HepG2 (cell line): ENCODE measurements around the gene PLEKHO1. TPM values are rescaled to one million over a fixed set of nuclear protein-coding genes. Genes with fewer than 3 reads are reported as not detected.

Experiments
- ATAC-seq: fragments of 200-7000 bp; cut with Tn5 transposase; 3 replicates; pipeline ENCODE4 v1.9.1; 2020; ENCODE audit warnings: mild to moderate bottlenecking, moderate library complexity
- BruUV-seq: library from RNA; stranded (reverse); fragments of 400-500 nt; replicated peaks from 2 replicates; lab custom pipeline; 2021; lab: Mats Ljungman, UMichigan
- CTCF ChIA-PET: fragments of 300-600 bp; formaldehyde crosslinking; extraction: SDS; loops from one replicate; lab custom pipeline; 2021; ENCODE audit warnings: low total read pairs, inconsistent platforms, low intra/inter-chr PET ratio; lab: Yijun Ruan, JAX
- POLR2A ChIA-PET: fragments of 350-600 bp; sonication (Branson Sonifier 250); formaldehyde crosslinking; loops from one replicate; lab custom pipeline; 2020; ENCODE audit warnings: antibody characterized with exemption, inconsistent platforms; lab: Yijun Ruan, JAX
- DNase-seq: peaks from one replicate; pipeline ENCODE4 v3.0.0-alpha.2; 2015; ENCODE audit warnings: low spot score
- FAIRE-seq: peaks from 3 replicates; lab custom pipeline; 2011; peaks lifted over from hg19 to GRCh38; lab: Jason Lieb, UNC
- H2AFZ ChIP-seq: one replicate; pipeline ENCODE4 v1.6.1; 2011; ENCODE audit warnings: low read length, inconsistent platforms
- H3K27ac ChIP-seq: fragments of 300-600 bp; 3 replicates; pipeline ENCODE4 v1.8.0; 2011; ENCODE audit warnings: mixed run types, mild to moderate bottlenecking, mixed read lengths, low read length, inconsistent platforms; ENCODE audit not compliant: insufficient read depth; ENCODE audit errors: extremely low read length
- H3K27me3 ChIP-seq, 2 experiments: fragments of 200-600 bp in 1 of 2; 2 replicates in 1 of 2; 3 replicates in 1 of 2; pipeline versions ENCODE4 v1.6.0 to v1.8.0; 2011; ENCODE audit warnings: low read length in 2 of 2, mild to moderate bottlenecking in 2 of 2, moderate library complexity in 2 of 2, inconsistent platforms in 1 of 2; ENCODE audit not compliant: insufficient read depth in 2 of 2, control insufficient read depth in 1 of 2
- H3K36me3 ChIP-seq, 2 experiments: fragments of 200-600 bp in 1 of 2; replicated peaks in 1 of 2; 2 replicates in 1 of 2; 3 replicates in 1 of 2; pipeline versions ENCODE4 v1.5.1 to v1.8.0; 2011; ENCODE audit warnings: low read length in 2 of 2, inconsistent platforms in 1 of 2; ENCODE audit not compliant: insufficient read depth in 2 of 2, control insufficient read depth in 1 of 2
- H3K4me1 ChIP-seq: 2 replicates; pipeline ENCODE4 v1.5.1; 2012; ENCODE audit warnings: low read length, inconsistent platforms; ENCODE audit not compliant: insufficient read depth
- H3K4me2 ChIP-seq: 2 replicates; pipeline ENCODE4 v1.6.0; 2011; ENCODE audit warnings: low read depth, low read length, inconsistent platforms
- H3K4me3 ChIP-seq, 3 experiments: fragments of 200-600 bp in 1 of 3; sonication (generic), shearing (Covaris generic) in 1 of 3; replicated peaks in 1 of 3; 2 replicates each; pipeline ENCODE4 v1.5.1; 2011 to 2016; ENCODE audit warnings: low read length in 3 of 3, inconsistent platforms in 2 of 3, low read depth in 2 of 3, mild to moderate bottlenecking in 2 of 3, control low read depth in 1 of 3, mixed read lengths in 1 of 3; ENCODE audit not compliant: insufficient read depth in 1 of 3
- H3K79me2 ChIP-seq: one replicate; pipeline ENCODE4 v1.6.1; 2011; ENCODE audit warnings: low read length, inconsistent platforms; ENCODE audit not compliant: insufficient read depth
- H3K9ac ChIP-seq: 2 replicates; pipeline ENCODE4 v1.6.0; 2011; ENCODE audit warnings: mild to moderate bottlenecking, low read depth, low read length, inconsistent platforms; ENCODE audit not compliant: insufficient read depth
- H3K9me3 ChIP-seq: 2 replicates; pipeline ENCODE4 v1.5.1; 2012; ENCODE audit warnings: mild to moderate bottlenecking, low read length
- H4K20me1 ChIP-seq: 2 replicates; pipeline ENCODE4 v1.6.0; 2011; ENCODE audit warnings: inconsistent platforms, mild to moderate bottlenecking, low read length, moderate library complexity; ENCODE audit not compliant: insufficient read depth
- ATAD3A ChIP-seq: sonication (generic); formaldehyde crosslinking; IDR thresholded peaks from 2 replicates; pipeline ENCODE4 v1.4.0; 2020; ENCODE audit warnings: missing genetic modification reagents
- CTCF ChIP-seq: sonication (generic); formaldehyde crosslinking; IDR thresholded peaks from 2 replicates; pipeline ENCODE4 v1.5.0; 2020; ENCODE audit warnings: mild to moderate bottlenecking, missing genetic modification reagents, moderate library complexity
- PLRG1 ChIP-seq: fragments of 450-650 bp; conservative IDR thresholded peaks from 2 replicates; pipeline ENCODE4 v1.6.1; 2016
- RAD21 ChIP-seq: fragments of 450-650 bp; formaldehyde crosslinking; IDR thresholded peaks from 2 replicates; pipeline ENCODE4 v1.5.0; 2020; ENCODE audit warnings: mild to moderate bottlenecking
- REL ChIP-seq: sonication (generic); formaldehyde crosslinking; conservative IDR thresholded peaks from 2 replicates; pipeline ENCODE4 v1.8.0; 2022; ENCODE audit warnings: mild to moderate bottlenecking, missing genetic modification reagents, moderate library complexity
- RXRB ChIP-seq: IDR thresholded peaks from 2 replicates; pipeline ENCODE4 v1.6.1; 2016; ENCODE audit warnings: borderline replicate concordance, missing genetic modification reagents, missing compliant biosample characterization
- SAP130 ChIP-seq: IDR thresholded peaks from 2 replicates; pipeline ENCODE4 v1.6.1; 2016; ENCODE audit warnings: low read depth
- SMC3 ChIP-seq: IDR thresholded peaks from 2 replicates; pipeline ENCODE4 v1.6.1; 2011; ENCODE audit warnings: low read length, improper control_type of control experiment
- STAG1 ChIP-seq: sonication (generic); formaldehyde crosslinking; IDR thresholded peaks from 2 replicates; pipeline ENCODE4 v1.4.0; 2020; ENCODE audit warnings: missing genetic modification reagents
- TEAD3 ChIP-seq: optimal IDR thresholded peaks from 2 replicates; pipeline ENCODE3; 2016; ENCODE audit warnings: borderline replicate concordance
- ZNF552 ChIP-seq: sonication (generic); formaldehyde crosslinking; IDR thresholded peaks from 2 replicates; pipeline ENCODE4 v1.9.0; 2022; ENCODE audit warnings: missing genetic modification reagents, mild to moderate bottlenecking, borderline replicate concordance
- ZNF766 ChIP-seq: sonication (generic); formaldehyde crosslinking; IDR thresholded peaks from 2 replicates; pipeline ENCODE4 v1.5.0; 2020; ENCODE audit warnings: missing genetic modification reagents, borderline replicate concordance
- WGBS: methylation state at CpG from one replicate; pipeline ENCODE4 v1.1.6; 2017; ENCODE audit warnings: low lambda C conversion rate; 5-methylcytosine and 5-hydroxymethylcytosine counted together
- in situ Hi-C: cut with HindIII; loops from 2 replicates; pipeline ENCODE4 v1.10.0; 2017; ENCODE audit warnings: low pct_unique_long_range_greater_than_20kb; ENCODE audit not compliant: extremely low pct_ligation_motif_present
- intact Hi-C: fragments of 100-400 bp; cut with micrococcal nuclease; formaldehyde crosslinking; loops from one replicate; pipeline ENCODE4 v1.10.0; 2022; ENCODE audit not compliant: unreplicated experiment
- polyA plus RNA-seq, 8 experiments: library from polyadenylated mRNA; depleted of rRNA in 3 of 8; stranded (reverse) in 7 of 8; unstranded in 1 of 8; fragments of >200 nt; fragmentation: Illumina TruSeq in 4 of 8; extraction: Trizol in 4 of 8; gene quantifications; 2 replicates each; pipeline versions ENCODE4 v1.2.1 to v1.2.3, GENCODE V29; 2011 to 2016; ENCODE audit warnings: low read depth in 4 of 8, missing spikeins in 1 of 8, mixed read lengths in 1 of 8; ENCODE audit not compliant: insufficient read depth in 1 of 8
- total RNA-seq, 5 experiments: library from RNA; depleted of rRNA; stranded (reverse); fragments of >200 nt; fragmentation: Illumina TruSeq; extraction: Trizol; gene quantifications; 2 replicates each; pipeline ENCODE4 v1.2.3, GENCODE V29; 2016; ENCODE audit warnings: low read depth in 1 of 5
- TF ChIP-seq, protein P1 (sequence below): IDR thresholded peaks from 2 replicates; pipeline ENCODE4 v1.6.1; 2016; ENCODE audit warnings: missing compliant biosample characterization, missing genetic modification reagents, borderline replicate concordance

The PLEKHO1 gene
- total and polyA plus RNA-seq, 2 of the 13 experiments (the other 11 are each of a cell fraction or from before 2014, with no cell fraction given), result 9.8 to 10.1 TPM

GRCh38 chr1:150164779-150165178, 15.1 kb downstream of the PLEKHO1 start:
- no TSS peak for BruUV-seq
- in situ Hi-C loops, result loop anchor here (5.0 kb wide), 1 partner anchor 92 kb away; no protein-coding TSS in a partner anchor
- Histone ChIP-seq H3K9ac (no peak overlapping the region), H3K9me3 (no peaks in the 10 kb centered on the region), H4K20me1 (no peaks in the 10 kb centered on the region), H3K36me3 (no peaks in the 10 kb centered on the region), H3K27me3 (peaks cover 1 to 13% of the 10 kb centered on the region in 2 experiments; a peak in 2 of 5 replicates), H3K4me1 (peaks cover 43% of the 10 kb centered on the region), H3K4me2 (no peak overlapping the region), H2AFZ (peak overlapping the region; percentile 29), H3K4me3 (no peak overlapping the region), H3K79me2 (no peaks in the 10 kb centered on the region), H3K27ac (no peak overlapping the region)
- TF ChIP-seq, protein P1, sequence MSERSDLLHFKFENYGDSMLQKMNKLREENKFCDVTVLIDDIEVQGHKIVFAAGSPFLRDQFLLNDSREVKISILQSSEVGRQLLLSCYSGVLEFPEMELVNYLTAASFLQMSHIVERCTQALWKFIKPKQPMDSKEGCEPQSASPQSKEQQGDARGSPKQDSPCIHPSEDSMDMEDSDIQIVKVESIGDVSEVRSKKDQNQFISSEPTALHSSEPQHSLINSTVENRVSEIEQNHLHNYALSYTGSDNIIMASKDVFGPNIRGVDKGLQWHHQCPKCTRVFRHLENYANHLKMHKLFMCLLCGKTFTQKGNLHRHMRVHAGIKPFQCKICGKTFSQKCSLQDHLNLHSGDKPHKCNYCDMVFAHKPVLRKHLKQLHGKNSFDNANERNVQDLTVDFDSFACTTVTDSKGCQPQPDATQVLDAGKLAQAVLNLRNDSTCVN (CRISPR knock-in tag), result no peak
- no peak for TF ChIP-seq SAP130 (CRISPR knock-in tag)
- WGBS, result 27% methylated on average over 5 of the region's 5 CpGs
- ChIA-PET CTCF (no interaction called here), POLR2A (interaction anchor here (1.1 kb wide), 1 partner anchor 277 kb away, joined by 4 read pairs; a partner anchor contains a TSS)
- intact Hi-C loops, result loop anchor here (5.0 to 10.0 kb wide), 2 partner anchors 97 to 200 kb away; partner anchors contain the start of gene VPS45
- no peak for FAIRE-seq
- ATAC-seq, result no peak
- no peak for DNase-seq

DNA sequence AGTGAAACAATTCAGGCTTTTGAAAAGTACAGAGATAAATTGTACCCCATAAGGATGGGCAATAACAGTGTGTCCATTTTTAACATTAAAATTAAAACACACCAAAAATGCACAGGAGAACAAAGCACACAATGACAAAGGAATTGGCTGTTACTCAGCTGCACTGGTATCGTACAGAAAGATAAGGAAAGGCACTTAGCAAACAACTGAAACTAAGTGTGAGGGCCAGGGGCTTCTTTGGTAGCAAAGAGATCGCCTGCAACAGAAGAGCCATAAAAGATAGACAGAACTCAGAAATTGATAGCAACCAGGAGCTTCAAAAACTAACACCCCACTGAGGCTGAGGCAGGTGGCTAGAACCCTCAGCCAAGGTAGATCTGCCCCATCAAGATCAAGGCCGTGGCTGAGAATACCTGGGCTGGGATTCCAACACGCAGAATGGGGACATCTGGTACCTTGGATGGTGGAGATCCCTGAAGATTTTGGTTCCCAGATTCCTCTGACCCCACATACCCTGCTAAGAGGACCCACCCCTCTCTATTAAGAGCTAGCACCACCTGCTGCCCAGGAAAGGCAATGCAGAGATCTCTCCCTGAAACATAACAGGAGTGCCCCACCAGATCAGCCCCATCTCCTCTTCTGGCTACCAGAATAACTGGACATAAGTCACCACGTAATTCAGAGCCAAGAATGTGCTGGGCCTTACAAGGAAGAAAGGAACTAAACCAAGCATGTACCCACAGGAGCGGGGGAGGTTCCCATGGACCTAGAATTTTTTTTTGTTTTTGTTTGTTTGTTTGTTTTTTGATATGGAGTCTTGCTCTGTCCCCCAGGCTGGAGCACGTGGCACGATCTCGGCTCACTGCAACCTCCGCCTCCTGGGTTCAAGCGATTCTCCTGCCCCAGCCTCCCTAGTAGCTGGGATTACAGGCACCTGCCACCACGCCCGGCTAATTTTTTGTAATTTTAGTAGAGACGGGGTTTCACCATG, 16.2 kb downstream of the PLEKHO1 start:
- CTCF ChIA-PET, result no interaction called here
- Histone ChIP-seq H3K27me3 (peaks cover 1 to 16% of the 10 kb centered on the region in 2 experiments; a peak in 3 of 5 replicates), H3K27ac (no peak overlapping the region), H3K4me3 (no peak overlapping the region), H3K36me3 (no peaks in the 10 kb centered on the region), H3K4me2 (no peak overlapping the region), H3K9me3 (no peaks in the 10 kb centered on the region), H4K20me1 (no peaks in the 10 kb centered on the region), H3K79me2 (no peaks in the 10 kb centered on the region), H3K9ac (no peak overlapping the region), H3K4me1 (peaks cover 43% of the 10 kb centered on the region), H2AFZ (no peak overlapping the region)
- POLR2A ChIA-PET, result interaction anchor here (1.1 kb wide), 1 partner anchor 278 kb away, joined by 4 read pairs; a partner anchor contains a TSS
- TF ChIP-seq SMC3 (peak; percentile 54), RAD21 (peak; percentile 26; the same call in 1 of the 2 replicates), ATAD3A (CRISPR knock-in tag) (no peak), TEAD3 (peak; percentile 24), RXRB (0 out of 2 replicates have a peak, but pooled peaks have one; percentile 18), ZNF766 (no peak), ZNF552 (CRISPR knock-in tag) (no peak), CTCF (CRISPR knock-in tag) (peak; percentile 80), SAP130 (CRISPR knock-in tag) (0 out of 2 replicates have a peak, but pooled peaks have one; percentile 15), PLRG1 (no peak), STAG1 (CRISPR knock-in tag) (peak; percentile 56), REL (no peak)
- intact Hi-C loops (loop anchor here (10.0 kb wide), 1 partner anchor 201 kb away; no protein-coding TSS in a partner anchor), in situ Hi-C loops (loop anchor here (5.0 kb wide), 1 partner anchor 94 kb away; no protein-coding TSS in a partner anchor)
- ATAC-seq (peak; percentile 19; the same call in 1 of the 3 replicates), FAIRE-seq (no peak), DNase-seq (peak; percentile 39)
- WGBS, result 45% methylated on average over 12 of the region's 14 CpGs
- no TSS peak for BruUV-seq
